GM15510 (cell line): ENCODE results near the gene CCT8.

Source experiments
- POLR2A ChIP-seq: IDR thresholded peaks from 3 replicates; pipeline ENCODE4 v1.6.1; 2011; ENCODE audit warnings: borderline replicate concordance; ENCODE audit not compliant: insufficient read length; ENCODE audit errors: extremely low read depth

The CCT8 gene

GRCh38 chr21:29007810-29008209 is 65.6 kb downstream of the CCT8 start:
- no peak for TF ChIP-seq POLR2A

DNA sequence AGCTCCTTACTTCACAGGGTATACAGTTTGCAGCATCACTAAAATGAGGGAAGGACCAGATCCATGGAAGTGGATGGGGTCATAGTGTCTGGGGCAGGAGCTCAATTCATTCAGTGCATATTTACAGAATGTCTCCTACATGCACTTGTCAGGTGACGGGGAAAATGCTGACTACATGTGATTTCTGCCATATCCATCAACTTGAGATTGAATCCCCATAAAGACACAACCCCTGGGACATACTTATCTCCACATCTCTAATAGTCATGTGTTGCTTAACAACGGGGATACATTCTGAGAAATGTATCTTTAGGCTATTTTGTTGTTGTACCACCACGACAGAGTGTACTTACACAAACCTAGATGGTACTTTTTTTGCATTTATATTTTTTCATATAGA is 66.3 kb downstream of the CCT8 start:
- TF ChIP-seq POLR2A, result no peak
